ENCODE measurements around the gene TCEANC2. TPM values are rescaled to one million over a fixed set of nuclear protein-coding genes. Genes with fewer than 3 reads are reported as not detected.
A peak's percentile ranks its signal among the peaks of the same experiment; 100 is the strongest.

The TCEANC2 gene
- total RNA-seq, 1 experiment from 2014 or later: 5.3 TPM

DNA sequence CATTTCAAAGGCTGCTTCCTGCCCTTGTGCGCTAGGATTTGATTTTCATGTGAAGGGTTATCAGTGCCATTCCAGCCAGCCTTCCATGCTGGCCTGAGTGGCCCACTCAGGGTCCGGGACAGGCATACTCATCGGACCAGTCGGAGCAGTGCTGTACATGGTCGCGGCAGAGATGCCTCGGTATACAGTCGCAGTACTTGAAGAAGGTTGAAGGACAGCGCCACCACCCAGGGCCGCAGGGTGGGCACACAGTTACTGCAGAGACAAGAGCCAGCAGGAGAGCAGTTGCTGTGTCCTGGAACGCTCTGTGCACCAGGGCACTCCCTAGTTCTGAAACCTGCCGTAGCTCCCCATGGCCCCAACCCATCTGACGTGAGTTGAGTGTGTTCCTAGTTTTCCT is 44.5 kb upstream of the TCEANC2 start:
- H3K23ac ChIP-seq (ENCODE audit: insufficient read length, low read depth, low read length): no peak overlapping the region
- H3K4me3 Mint-ChIP-seq: no peak overlapping the region; a peak in 1 of 5 replicates
- H3K79me2 ChIP-seq (ENCODE audit: insufficient read depth, low read length): no peaks in the 10 kb centered on the region
- no peak overlapping the region for H3K4me2 ChIP-seq (ENCODE audit: insufficient read depth, insufficient read length, low read length)
- peak overlapping the region in 1 of 3 experiments; percentile 94; a peak in 2 of 7 replicates for H3K27ac Mint-ChIP-seq
- H3K9ac ChIP-seq (ENCODE audit: extremely low read depth, insufficient read length, low read length): no peak overlapping the region
- H3K56ac ChIP-seq (ENCODE audit: insufficient read length, low read depth, low read length): no peak overlapping the region
- H3K14ac ChIP-seq (ENCODE audit: insufficient read depth, low read length): no peak overlapping the region
- WGBS (ENCODE audit: extremely low coverage, insufficient read length, low lambda C conversion rate): no CpG with 5 or more reads among the region's 13 CpGs
- no peak for DNase-seq
- H3K4me1 Mint-ChIP-seq: peaks cover 0 to 3% of the 10 kb centered on the region in 2 experiments; a peak in 2 of 4 replicates
- no peaks in the 10 kb centered on the region for H3K36me3 Mint-ChIP-seq (ENCODE audit: insufficient read depth in 1 of 3, low read depth in 3 of 3)
- peaks cover 3% of the 10 kb centered on the region for H3K27me3 Mint-ChIP-seq (ENCODE audit: low read depth)
- H2BK5ac ChIP-seq (ENCODE audit: insufficient read length, low read length): no peak overlapping the region
- H4K8ac ChIP-seq (replicated peaks; ENCODE audit: insufficient read length, low read depth, low read length): no peak overlapping the region
- TF ChIP-seq CTCF (conservative IDR thresholded peaks at IDR 0.05): no peak
- no peak overlapping the region for H3K18ac ChIP-seq (ENCODE audit: insufficient read length, low read depth, low read length)
- H3K9me3 Mint-ChIP-seq: peaks cover 5% of the 10 kb centered on the region in 2 experiments; a peak in 4 of 5 replicates
- no peaks in the 10 kb centered on the region for H4K20me1 ChIP-seq (ENCODE audit: control insufficient read depth, insufficient read depth, insufficient read length)
- H3K27ac ChIP-seq (ENCODE audit: insufficient read length, low read depth, low read length): no peak overlapping the region
- H3K4me1 ChIP-seq (ENCODE audit: insufficient read depth, low read length): no peaks in the 10 kb centered on the region
- no peak overlapping the region for H2AK5ac ChIP-seq (ENCODE audit: insufficient read length, low read length)
- no peaks in the 10 kb centered on the region for H3K23me2 ChIP-seq (ENCODE audit: insufficient read length, low read depth, low read length, poor library complexity, severe bottlenecking)
- no peak overlapping the region for H2BK120ac ChIP-seq (ENCODE audit: low read depth, low read length, poor library complexity, severe bottlenecking)
- no peak overlapping the region for H3K4ac ChIP-seq (ENCODE audit: low read depth, low read length)
- no peak overlapping the region for H4K5ac ChIP-seq (ENCODE audit: insufficient read length, low read depth, low read length)
- no peak overlapping the region for H2BK12ac ChIP-seq (ENCODE audit: insufficient read length, low read depth, low read length)
- H3K9me3 ChIP-seq (ENCODE audit: control insufficient read depth, low read depth, low read length): no peaks in the 10 kb centered on the region
- no peak overlapping the region for H3T11ph ChIP-seq (ENCODE audit: low read length)
- H2BK15ac ChIP-seq (ENCODE audit: low read depth, low read length): no peak overlapping the region
- H2AFZ ChIP-seq (ENCODE audit: low read length): no peak overlapping the region
- H2BK20ac ChIP-seq (ENCODE audit: low read depth, low read length, poor library complexity, severe bottlenecking): no peak overlapping the region
- H3K79me1 ChIP-seq (ENCODE audit: insufficient read depth, low read depth, low read length, poor library complexity, severe bottlenecking): no peaks in the 10 kb centered on the region
- no peaks in the 10 kb centered on the region for H3K27me3 ChIP-seq (ENCODE audit: insufficient read depth, low read length)
- no peak overlapping the region for H4K91ac ChIP-seq (ENCODE audit: insufficient read length, low read depth, low read length)
